SH-SY5Y (cell line): ENCODE data around the gene ZMIZ1.

Experiments used
- GATA2 ChIP-seq: IDR thresholded peaks from 2 replicates; pipeline ENCODE4 v1.6.1; 2011; ENCODE audit warnings: mild to moderate bottlenecking, low read depth, low read length
- GATA3 ChIP-seq: IDR thresholded peaks from 2 replicates; pipeline ENCODE4 v1.6.1; 2011; ENCODE audit warnings: low read depth, mild to moderate bottlenecking, low read length, moderate library complexity

DNA sequence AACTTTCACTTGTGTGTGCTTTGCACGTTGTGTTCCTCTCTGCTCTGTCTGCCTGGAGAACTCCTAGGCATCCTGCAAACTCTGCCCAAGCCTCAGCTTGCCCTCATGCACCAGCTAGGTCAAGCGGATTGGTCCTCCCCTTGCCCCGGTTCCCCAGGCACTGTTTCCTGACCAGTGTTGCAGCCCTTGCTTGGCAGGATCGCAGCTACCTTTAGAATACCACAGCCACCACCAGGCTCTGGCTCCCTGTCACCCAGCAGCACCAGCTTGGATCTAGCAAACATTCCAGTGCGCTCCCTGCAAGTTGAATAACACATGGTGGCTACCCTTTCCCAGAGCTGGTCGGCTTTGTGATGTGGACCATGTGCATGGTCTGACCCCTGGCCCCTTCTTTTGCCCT is 19.0 kb downstream of the ZMIZ1 start:
- no peak for TF ChIP-seq GATA2
- no peak for TF ChIP-seq GATA3
